Measurements from ENCODE around the gene WDR18. TPM values are rescaled to one million over a fixed set of nuclear protein-coding genes. Genes with fewer than 3 reads are reported as not detected.

WDR18 gene
- total RNA-seq, 4 donors from 2014 or later = 13.6 to 34.9 (median 17.3) TPM

DNA sequence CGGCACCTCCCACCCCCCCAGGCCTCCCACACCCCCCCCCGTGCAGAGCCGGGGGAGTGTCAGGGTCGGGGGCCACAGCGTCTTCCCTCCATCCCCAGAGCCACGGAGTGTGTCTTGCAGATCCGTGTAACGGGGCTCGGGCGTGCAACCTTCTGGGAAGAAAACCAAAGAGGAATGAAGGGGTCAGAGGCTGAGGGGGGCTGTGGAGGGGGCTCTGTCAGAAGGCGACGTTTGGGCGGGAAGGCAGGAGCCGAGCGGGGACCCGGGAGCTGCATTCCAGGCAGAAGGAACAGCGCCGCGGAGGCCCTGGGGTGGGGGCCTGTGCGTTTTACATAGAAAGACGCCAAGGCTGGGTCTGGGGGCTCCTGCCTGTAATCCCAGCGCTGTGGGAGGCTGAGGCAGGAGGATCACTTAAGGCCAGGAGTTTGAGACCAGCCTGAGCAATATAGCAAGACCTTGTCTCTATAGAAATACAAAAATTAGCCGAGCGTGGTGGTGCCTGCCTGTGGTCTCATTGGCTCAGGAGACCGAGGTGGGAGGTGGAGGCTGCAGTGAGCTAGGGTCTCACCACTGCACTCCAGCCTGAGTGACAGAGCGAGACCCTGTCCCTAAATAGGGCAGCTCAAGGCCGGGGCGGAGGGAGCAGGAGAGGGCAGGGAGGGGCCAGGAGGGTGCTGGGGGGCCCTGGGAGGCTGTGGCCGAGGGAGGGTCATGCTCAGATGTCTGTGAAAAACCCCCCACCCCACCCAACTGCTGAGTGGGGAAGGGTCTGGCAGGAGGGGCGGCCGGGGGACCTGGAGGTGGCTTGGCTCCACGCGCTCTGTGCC, 30.5 kb upstream of the WDR18 start:
- no peak for DNase-seq
- intact Hi-C loops (cut with DNase I; ENCODE audit: low total_unique reads) = no loop called here
- no peaks in the 10 kb centered on the region for H3K4me1 ChIP-seq

DNA sequence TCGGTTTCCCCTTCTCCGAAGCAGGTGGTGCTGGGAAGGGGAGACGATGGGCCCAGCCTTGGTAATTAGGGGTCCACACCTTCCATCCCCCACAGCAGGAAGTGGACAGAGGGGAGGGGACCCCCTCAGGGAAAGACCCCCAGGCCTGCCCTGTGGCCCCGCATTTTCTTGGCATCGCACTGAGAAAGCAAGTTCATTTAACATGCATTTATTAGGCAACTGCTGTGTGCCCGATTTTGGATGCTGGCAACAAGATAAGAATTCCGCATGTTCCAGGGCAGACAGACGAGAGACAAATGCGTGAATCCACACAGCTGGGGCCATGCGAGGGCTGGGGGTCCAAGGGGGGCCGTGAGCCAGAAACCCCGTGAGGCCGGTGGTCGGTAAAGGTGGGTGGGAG, 29.9 kb upstream of the WDR18 start:
- intact Hi-C loops (cut with DNase I; ENCODE audit: low total_unique reads) = no loop called here
- no peaks in the 10 kb centered on the region for H3K36me3 ChIP-seq
- no peaks in the 10 kb centered on the region for H3K9me3 ChIP-seq
- no peaks in the 10 kb centered on the region for H3K4me1 ChIP-seq
- TF ChIP-seq POLR2A (IDR thresholded peaks at IDR 0.05) = no peak
- TF ChIP-seq, protein P1, sequence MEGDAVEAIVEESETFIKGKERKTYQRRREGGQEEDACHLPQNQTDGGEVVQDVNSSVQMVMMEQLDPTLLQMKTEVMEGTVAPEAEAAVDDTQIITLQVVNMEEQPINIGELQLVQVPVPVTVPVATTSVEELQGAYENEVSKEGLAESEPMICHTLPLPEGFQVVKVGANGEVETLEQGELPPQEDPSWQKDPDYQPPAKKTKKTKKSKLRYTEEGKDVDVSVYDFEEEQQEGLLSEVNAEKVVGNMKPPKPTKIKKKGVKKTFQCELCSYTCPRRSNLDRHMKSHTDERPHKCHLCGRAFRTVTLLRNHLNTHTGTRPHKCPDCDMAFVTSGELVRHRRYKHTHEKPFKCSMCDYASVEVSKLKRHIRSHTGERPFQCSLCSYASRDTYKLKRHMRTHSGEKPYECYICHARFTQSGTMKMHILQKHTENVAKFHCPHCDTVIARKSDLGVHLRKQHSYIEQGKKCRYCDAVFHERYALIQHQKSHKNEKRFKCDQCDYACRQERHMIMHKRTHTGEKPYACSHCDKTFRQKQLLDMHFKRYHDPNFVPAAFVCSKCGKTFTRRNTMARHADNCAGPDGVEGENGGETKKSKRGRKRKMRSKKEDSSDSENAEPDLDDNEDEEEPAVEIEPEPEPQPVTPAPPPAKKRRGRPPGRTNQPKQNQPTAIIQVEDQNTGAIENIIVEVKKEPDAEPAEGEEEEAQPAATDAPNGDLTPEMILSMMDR (IDR thresholded peaks at IDR 0.05) = no peak
- H3K27me3 ChIP-seq = no peaks in the 10 kb centered on the region
- no peak for DNase-seq
- H3K4me3 ChIP-seq = no peak overlapping the region
- no peak overlapping the region for H3K27ac ChIP-seq

More for the DNA sequence above, 30.5 kb upstream of the WDR18 start:
- no peak overlapping the region for H3K27ac ChIP-seq
- no peaks in the 10 kb centered on the region for H3K9me3 ChIP-seq
- H3K27me3 ChIP-seq = no peaks in the 10 kb centered on the region
- no peak overlapping the region for H3K4me3 ChIP-seq
- no peaks in the 10 kb centered on the region for H3K36me3 ChIP-seq
- TF ChIP-seq, protein P1 (IDR thresholded peaks at IDR 0.05) = no peak
- no peak for TF ChIP-seq POLR2A (IDR thresholded peaks at IDR 0.05)

DNA sequence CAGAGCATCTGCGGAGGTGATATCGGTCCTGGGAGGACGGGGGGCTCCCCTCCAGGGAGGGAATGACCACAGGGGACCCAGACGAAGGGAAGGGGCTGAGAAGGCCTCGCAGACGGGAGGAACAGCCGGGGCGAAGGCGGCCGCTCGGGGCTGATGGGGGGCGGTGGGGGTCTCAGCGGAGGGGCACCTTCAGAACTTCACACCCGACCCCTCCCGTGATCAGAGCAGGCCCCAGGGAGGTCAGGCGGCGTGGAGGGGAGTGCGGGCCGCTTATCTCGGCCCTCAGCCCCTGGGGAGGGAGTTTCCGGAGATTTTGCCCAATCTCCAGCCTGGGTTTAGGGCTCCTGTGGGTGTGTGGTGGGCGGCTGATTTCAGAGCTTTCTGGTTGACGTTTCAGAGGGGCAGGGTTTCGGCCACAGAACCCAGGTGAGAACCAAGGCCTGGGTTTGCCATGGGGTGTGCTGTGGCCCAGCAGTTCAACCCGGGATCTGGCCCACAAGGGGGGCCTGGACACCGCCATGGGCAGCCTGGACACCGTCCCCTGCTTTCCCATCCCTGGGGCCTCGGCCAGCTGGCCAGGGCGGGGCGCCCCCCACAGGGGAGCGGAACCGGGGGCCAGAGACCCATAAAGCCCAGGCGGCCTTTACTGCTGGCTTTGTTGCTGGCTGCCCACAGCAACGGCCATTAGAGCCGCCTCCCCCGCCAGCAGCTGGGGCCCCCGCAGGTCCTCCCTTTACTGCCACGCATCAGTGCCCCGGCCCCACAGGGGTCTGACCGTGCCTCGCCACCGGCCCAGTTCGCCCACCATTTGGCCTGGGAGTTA, 29.3 kb upstream of the WDR18 start:
- no peaks in the 10 kb centered on the region for H3K36me3 ChIP-seq
- DNase-seq = no peak
- H3K27ac ChIP-seq = no peak overlapping the region
- H3K4me3 ChIP-seq = no peak overlapping the region
- no peaks in the 10 kb centered on the region for H3K4me1 ChIP-seq
- intact Hi-C loops (cut with DNase I; ENCODE audit: low total_unique reads) = no loop called here
- H3K9me3 ChIP-seq = no peaks in the 10 kb centered on the region
- no peaks in the 10 kb centered on the region for H3K27me3 ChIP-seq
- no peak for TF ChIP-seq POLR2A (IDR thresholded peaks at IDR 0.05)
- TF ChIP-seq, protein P1 (IDR thresholded peaks at IDR 0.05) = no peak

DNA sequence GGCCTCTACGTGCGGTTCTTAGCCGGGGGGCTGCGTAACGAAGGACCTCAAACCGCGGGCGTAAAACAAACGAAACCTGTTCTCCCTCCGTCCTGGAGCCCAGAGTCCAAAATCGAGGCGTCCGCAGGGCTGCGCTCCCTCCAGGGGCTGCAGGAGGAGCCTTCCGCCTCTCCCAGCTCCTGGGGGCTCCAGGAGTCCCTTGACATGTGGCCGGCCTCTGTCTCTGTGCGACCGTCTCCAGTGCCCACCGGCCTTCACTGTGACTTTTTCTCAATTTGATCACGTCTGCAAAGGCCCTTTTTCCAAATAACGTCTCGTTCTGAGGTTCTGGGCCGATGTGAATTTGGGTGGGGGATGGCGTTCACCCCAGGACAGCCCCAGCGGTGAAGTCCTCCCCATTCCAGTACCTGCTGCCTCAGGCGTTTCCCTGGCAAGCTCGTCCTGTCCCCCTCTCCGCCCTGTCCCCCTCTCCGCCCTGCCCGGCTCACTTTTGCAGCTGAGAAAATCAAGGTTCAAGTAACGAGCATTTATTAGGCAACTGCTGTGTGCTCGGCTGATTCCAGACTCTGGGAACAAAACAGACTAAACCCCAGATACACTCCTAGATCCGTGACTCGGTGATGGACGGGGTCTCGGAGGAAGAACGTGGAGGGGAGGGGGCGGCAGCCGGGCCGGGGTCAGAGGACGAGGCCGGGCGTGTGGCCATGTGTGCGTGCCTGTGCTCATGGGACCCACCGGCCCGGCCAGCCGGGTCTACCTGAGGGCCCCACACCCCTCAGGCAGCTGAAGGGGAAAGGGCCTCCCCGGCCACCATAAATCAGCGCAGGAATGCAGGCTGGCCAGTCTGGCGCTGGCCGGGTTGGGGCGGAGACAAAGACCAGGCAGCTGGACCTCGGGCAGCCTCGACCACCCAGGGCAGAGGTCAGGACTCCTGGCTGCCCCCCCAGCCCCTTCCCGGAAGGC, 28.1 kb upstream of the WDR18 start:
- intact Hi-C loops (cut with DNase I; ENCODE audit: low total_unique reads) = no loop called here
- Histone ChIP-seq H3K9me3 (no peaks in the 10 kb centered on the region), H3K27ac (no peak overlapping the region), H3K4me3 (no peak overlapping the region), H3K36me3 (no peaks in the 10 kb centered on the region), H3K27me3 (no peaks in the 10 kb centered on the region), H3K4me1 (no peaks in the 10 kb centered on the region)
- no peak for DNase-seq
- TF ChIP-seq, protein P1 (IDR thresholded peaks at IDR 0.05) = no peak
- no peak for TF ChIP-seq POLR2A (IDR thresholded peaks at IDR 0.05)

Data from uterus (tissue), 4 donors.